Tibial nerve (tissue), 3 donors: ENCODE data around the gene MTUS2.

Experiments used
- CTCF ChIP-seq, 5 experiments: fragments of 200-600 bp in 3 of 5; fragments of 450-650 bp in 2 of 5; sonication (generic) in 3 of 5; IDR thresholded peaks; one replicate each; pipeline ENCODE4 v1.5.1; 2016 to 2019; ENCODE audit warnings: antibody characterized with exemption in 5 of 5, mild to moderate bottlenecking in 3 of 5, moderate library complexity in 2 of 5
- POLR2A ChIP-seq, 2 donors: fragments of 450-650 bp; IDR thresholded peaks; one replicate each; pipeline ENCODE4 v1.6.1; 2017; ENCODE audit warnings: antibody characterized with exemption in 2 of 2, mild to moderate bottlenecking in 2 of 2, moderate library complexity in 2 of 2

- TF ChIP-seq CTCF (IDR thresholded peaks at IDR 0.05): no peak
- TF ChIP-seq POLR2A (IDR thresholded peaks at IDR 0.05): no peak
Observed at GRCh38 chr13:28819046-28819730, 951 bp upstream of the MTUS2 start.
